Subcutaneous adipose tissue (tissue), 4 donors: ENCODE measurements around the gene GFOD1. TPM values are rescaled to one million over a fixed set of nuclear protein-coding genes. Genes with fewer than 3 reads are reported as not detected.

ENCODE experiments used
- total RNA-seq, 4 donors: library from RNA; depleted of rRNA; stranded (reverse); fragments of >200 nt; gene quantifications; one replicate each; pipeline ENCODE4 v1.1.0, GENCODE V29; 2016
- TF ChIP-seq, protein P1 (sequence below): fragments of 450-650 bp; IDR thresholded peaks from one replicate; pipeline ENCODE4 v1.5.1; 2016; ENCODE audit warnings: low read depth, mild to moderate bottlenecking, control low read depth, antibody characterized with exemption, moderate library complexity

The GFOD1 gene
- total RNA-seq, 4 donors from 2014 or later: 26.2 to 68.9 (median 29.1) TPM

DNA sequence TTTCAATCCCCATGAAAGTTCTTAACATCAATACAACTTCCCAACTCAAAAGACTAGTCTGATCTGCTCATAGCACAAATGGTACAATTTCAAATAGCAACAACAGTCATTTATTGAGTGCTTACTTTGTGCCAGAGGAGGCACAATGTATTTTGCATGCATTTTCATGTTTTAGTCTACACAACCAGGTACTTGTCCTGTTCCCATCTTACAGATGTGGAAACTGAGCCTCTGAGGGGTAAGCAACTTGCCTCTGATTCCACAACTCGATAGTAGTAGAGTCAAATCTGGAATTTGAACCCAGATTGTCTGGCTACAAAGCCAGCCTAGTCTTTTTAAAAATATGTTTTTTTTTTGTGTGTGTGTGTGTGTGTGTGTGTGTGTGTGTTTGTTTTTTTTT lies 113.5 kb downstream of the GFOD1 start:
- TF ChIP-seq, protein P1, sequence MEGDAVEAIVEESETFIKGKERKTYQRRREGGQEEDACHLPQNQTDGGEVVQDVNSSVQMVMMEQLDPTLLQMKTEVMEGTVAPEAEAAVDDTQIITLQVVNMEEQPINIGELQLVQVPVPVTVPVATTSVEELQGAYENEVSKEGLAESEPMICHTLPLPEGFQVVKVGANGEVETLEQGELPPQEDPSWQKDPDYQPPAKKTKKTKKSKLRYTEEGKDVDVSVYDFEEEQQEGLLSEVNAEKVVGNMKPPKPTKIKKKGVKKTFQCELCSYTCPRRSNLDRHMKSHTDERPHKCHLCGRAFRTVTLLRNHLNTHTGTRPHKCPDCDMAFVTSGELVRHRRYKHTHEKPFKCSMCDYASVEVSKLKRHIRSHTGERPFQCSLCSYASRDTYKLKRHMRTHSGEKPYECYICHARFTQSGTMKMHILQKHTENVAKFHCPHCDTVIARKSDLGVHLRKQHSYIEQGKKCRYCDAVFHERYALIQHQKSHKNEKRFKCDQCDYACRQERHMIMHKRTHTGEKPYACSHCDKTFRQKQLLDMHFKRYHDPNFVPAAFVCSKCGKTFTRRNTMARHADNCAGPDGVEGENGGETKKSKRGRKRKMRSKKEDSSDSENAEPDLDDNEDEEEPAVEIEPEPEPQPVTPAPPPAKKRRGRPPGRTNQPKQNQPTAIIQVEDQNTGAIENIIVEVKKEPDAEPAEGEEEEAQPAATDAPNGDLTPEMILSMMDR: no peak

DNA sequence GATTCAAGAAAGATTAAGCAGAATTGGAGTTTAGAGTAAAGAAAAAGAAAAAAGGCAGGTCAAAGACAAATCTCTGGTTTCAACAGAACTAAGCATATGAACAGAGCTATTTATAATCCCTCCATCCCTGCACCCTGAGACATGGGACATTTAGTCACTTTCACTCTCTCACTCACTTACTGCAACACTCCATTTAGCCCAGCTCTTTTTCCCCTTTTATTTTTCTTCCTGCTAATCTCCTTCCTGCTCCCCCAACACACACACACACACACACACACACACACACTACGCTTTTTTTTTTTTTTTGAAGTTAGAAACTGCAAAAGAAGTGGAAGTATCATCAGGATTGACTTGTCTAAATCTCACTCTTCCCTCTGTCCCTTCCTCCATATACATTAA lies 113.9 kb downstream of the GFOD1 start:
- TF ChIP-seq, protein P1: no peak

DNA sequence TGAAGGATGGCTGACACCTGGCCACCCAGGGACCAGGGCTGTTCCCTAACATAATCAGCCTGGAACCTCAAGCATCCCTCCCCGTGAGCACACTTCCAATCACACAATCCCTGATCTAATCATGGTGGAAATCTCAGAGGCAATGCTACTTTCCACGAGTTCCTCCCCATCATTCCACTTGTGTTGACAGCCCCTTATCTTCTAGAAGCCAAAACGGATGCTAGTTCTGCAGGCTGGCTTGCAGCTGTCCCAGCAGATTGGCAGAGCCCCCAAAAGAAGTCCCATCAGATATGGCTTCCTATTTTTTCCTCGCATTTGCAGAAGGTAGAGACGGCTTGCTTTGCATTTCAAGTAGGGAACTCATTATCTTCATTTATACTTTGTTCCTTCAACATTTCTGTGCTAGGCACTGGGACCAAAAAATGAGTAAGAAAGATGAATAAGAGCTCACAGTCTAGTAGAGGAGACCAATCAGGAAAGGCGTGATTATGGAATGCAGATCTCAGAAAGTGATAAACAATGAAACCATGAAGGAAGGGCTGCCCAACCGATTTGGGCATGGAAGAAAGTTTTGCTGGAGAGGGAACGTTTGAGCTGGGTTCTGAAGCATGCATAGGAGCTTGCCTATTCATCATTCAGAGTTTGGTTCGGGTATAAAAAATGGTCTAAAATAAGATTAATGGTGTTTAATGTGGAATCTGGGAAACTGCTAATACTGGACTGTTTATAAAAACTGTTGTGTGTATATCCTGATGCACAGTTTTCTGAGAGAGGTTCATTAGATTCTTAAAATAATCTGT lies 114.5 kb downstream of the GFOD1 start:
- TF ChIP-seq, protein P1: no peak

DNA sequence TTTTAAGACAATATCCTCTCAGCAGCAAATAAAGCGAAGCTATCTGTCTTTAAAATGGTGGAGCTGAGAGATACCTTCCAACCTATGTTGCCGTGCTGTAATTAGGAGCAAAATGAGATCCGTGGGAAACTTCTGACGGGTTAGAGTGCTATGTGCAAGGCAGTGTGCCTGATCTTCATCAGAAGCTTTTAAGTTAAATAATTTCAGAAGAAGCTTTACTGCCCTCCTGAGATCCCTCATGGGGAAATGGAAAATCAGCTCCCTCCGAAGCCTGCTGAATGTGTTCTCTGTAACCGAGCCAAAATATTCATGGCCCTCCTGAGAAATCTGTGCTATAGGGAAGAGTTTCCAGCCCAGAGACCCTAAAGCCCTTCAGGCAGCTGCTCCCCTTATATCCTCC lies 115.3 kb downstream of the GFOD1 start:
- TF ChIP-seq, protein P1: no peak

DNA sequence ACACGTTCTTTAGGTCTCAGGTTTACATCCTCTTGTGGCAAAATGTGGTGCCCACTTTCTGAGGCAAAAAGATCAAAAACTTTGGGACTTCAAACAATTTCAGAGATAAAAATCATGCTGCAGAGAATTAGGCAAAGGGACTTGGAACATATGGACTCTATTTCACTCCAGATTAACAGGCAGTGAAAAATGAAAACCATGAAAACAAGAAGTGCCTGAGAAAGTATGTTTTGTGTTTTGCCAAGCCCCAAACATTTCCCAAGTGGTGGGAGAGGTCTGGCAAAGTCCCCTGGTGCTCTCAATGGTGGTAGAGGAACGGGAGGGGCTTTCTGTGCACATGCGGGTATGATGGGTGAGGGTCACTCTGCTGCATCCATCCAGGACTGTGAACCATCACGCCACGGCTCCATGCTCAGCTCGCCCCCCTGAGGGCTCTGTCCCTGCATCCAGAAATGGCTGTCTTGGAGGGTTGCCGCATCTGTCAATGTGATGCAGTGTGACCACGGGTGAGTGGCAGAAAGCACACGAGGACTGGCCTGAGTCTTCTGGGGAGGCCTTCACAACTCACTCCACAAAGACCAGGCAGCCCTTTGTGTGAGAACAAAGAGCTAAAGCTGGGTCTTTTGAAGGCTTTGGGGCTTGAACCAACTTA lies 115.9 kb downstream of the GFOD1 start:
- TF ChIP-seq, protein P1: no peak

DNA sequence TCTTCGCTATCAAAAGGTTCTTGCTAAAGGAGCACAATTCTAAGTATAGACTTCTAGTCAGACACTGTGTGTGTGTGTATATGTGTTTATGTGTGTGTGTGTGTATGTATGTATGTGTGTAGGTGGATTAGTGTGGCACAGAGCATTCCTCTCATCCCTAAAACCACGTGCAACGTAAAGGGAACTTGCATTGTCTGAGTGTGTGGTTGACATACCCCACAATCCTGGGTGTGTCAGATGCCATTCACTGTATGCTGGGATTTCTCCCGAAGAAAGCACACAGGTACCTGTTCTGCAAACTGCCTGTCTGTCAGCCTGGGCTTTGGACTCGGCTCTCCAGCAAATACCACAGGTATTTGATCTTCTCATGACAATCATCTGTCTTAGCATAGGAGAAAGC lies 116.8 kb downstream of the GFOD1 start:
- TF ChIP-seq, protein P1: no peak

DNA sequence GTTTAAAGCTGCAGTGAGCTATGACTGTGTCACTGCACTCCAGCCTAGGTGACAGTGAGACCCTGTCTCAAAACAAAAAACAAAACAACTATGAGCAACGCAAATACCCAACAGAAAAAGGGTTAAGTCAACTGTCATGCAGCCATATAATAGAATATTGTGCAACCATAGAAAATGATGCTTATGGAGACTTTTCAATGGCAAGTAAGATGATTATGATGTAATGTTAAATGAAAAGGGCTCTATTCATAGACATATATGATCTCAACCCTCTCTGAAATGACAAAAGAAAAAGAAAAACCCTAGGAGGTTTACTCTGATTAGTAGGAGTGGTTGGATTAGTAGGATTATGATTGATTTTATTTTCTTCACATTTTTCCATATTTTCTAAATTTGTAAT lies 117.8 kb downstream of the GFOD1 start:
- TF ChIP-seq, protein P1: no peak
